Mucosa of descending colon (tissue), 3 donors: ENCODE data around the gene ZNF462. TPM values are rescaled to one million over a fixed set of nuclear protein-coding genes. Genes with fewer than 3 reads are reported as not detected.
"Not testable (repeated sequence)": the region's sequence is repeated elsewhere in the genome, so short reads cannot be mapped to it uniquely, and the experiment has no call there.

Source experiments
- ATAC-seq: fragments of 200-7000 bp; cut with Tn5 transposase; one replicate; pipeline ENCODE4 v1.9.1; 2020; ENCODE audit warnings: mild to moderate bottlenecking, moderate library complexity
- DNase-seq, 3 donors: peaks; one replicate each; pipeline ENCODE4 v3.0.0-alpha.2; 2020
- H3K36me3 ChIP-seq: fragments of 200-600 bp; one replicate; pipeline ENCODE4 v1.8.0; 2021; ENCODE audit warnings: low read depth, mild to moderate bottlenecking
- H3K4me1 ChIP-seq: fragments of 200-600 bp; one replicate; pipeline ENCODE4 v1.8.0; 2021; ENCODE audit warnings: low read depth, mild to moderate bottlenecking
- H3K4me3 ChIP-seq: fragments of 200-600 bp; one replicate; pipeline ENCODE4 v1.8.0; 2021; ENCODE audit warnings: mild to moderate bottlenecking
- H3K9me3 ChIP-seq: fragments of 200-600 bp; one replicate; pipeline ENCODE4 v1.8.0; 2021; ENCODE audit warnings: mild to moderate bottlenecking
- intact Hi-C, 2 donors: fragments of 100-400 bp; cut with DNase I in 1 of 2; cut with micrococcal nuclease in 1 of 2; formaldehyde crosslinking; loops; one replicate each; pipeline versions ENCODE4 v1.11.0 to v1.11.1; 2022; cut with DNase I, micrococcal nuclease
- total RNA-seq, 3 donors: library from RNA; stranded (reverse); fragmentation: NEBNext Ultra II Directional in 2 of 3; extraction: Animal tissue kit (Norgen Biotek cat#: 25700) in 2 of 3; gene quantifications; one replicate each; pipeline versions ENCODE4 v1.2.1 to v1.2.4, GENCODE V29; 2021 to 2023
- TF ChIP-seq, protein P1 (sequence below): fragments of 200-600 bp; IDR thresholded peaks from one replicate; pipeline ENCODE4 v1.8.0; 2022; ENCODE audit warnings: antibody characterized with exemption, mild to moderate bottlenecking
- donor health status: DM: no; HTN: no; CAD: no; lungs with moderate emphysema.
- donor health status: DM: no; HTN: no; CAD: no.
- donor health status: DM: no; HTN: yes; CAD: no.

ZNF462 gene
- total RNA-seq, 3 donors from 2014 or later, result 34.8 to 54.7 (median 48.7) TPM

DNA sequence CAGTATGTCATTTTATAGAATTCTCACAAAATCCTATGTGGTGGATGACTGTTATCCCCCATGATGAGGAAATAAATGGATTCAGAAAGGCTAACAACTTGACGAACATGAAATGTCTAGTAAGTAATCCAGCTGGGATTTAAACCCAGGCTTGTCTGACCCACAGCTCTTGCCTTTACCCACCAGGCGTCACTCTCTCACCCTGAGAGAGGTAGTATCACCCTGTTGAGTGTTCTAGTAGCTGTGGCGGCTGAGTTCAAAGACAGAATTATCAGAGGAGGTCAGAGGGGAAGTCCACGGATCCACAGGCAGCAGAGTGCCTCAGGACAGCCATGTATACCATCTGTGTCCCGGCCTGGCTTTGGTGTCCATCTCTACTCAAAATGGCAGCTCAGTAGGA lies 113.8 kb downstream of the ZNF462 start:
- H3K36me3 ChIP-seq, result no peaks in the 10 kb centered on the region
- ATAC-seq, result no peak
- TF ChIP-seq, protein P1, sequence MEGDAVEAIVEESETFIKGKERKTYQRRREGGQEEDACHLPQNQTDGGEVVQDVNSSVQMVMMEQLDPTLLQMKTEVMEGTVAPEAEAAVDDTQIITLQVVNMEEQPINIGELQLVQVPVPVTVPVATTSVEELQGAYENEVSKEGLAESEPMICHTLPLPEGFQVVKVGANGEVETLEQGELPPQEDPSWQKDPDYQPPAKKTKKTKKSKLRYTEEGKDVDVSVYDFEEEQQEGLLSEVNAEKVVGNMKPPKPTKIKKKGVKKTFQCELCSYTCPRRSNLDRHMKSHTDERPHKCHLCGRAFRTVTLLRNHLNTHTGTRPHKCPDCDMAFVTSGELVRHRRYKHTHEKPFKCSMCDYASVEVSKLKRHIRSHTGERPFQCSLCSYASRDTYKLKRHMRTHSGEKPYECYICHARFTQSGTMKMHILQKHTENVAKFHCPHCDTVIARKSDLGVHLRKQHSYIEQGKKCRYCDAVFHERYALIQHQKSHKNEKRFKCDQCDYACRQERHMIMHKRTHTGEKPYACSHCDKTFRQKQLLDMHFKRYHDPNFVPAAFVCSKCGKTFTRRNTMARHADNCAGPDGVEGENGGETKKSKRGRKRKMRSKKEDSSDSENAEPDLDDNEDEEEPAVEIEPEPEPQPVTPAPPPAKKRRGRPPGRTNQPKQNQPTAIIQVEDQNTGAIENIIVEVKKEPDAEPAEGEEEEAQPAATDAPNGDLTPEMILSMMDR, result no peak
- H3K4me1 ChIP-seq, result no peaks in the 10 kb centered on the region
- no peaks in the 10 kb centered on the region for H3K9me3 ChIP-seq
- intact Hi-C loops, result no loop called here
- no peak for DNase-seq
- H3K4me3 ChIP-seq, result no peak overlapping the region

DNA sequence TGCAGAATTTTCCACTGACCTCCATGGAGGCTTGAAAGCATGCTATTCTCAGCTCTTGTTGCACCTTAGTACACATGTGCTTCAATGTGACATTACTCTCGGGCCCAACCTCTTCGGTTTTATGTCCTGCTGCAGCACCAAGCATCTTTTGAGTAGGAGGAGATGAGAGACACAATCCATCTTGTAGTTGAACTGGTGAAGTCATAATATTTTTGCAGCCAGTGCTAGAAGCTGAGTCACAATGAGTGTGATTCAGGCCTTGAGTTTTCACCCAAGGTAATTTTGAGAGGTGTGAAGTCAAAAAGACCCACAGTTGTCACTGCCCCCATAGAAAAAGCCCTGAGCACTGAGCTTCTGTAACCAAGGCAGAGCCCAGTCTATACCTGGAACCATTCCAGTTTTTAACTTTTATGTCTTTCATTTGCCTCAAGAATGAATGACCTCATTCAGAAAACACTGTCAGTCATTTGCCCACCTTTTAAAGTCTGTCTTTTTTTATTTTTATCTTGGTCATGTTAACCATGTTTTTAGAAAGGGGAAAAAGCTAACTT lies 117.7 kb downstream of the ZNF462 start:
- Histone ChIP-seq H3K36me3 (no peaks in the 10 kb centered on the region), H3K9me3 (no peaks in the 10 kb centered on the region), H3K4me3 (no peak overlapping the region), H3K4me1 (no peaks in the 10 kb centered on the region)
- DNase-seq (no peak), ATAC-seq (no peak)
- intact Hi-C loops, result no loop called here
- TF ChIP-seq, protein P1, result no peak

- intact Hi-C loops, result no loop called here
- DNase-seq (no peak), ATAC-seq (no peak)
- Histone ChIP-seq H3K4me1 (no peaks in the 10 kb centered on the region), H3K9me3 (no peaks in the 10 kb centered on the region), H3K36me3 (no peaks in the 10 kb centered on the region), H3K4me3 (no peak overlapping the region)
- TF ChIP-seq, protein P1, result no peak
Observed at GRCh38 chr9:106981396-106982287, 118.7 kb downstream of the ZNF462 start.

- Histone ChIP-seq H3K4me3 (no peak overlapping the region), H3K4me1 (no peaks in the 10 kb centered on the region), H3K36me3 (no peaks in the 10 kb centered on the region), H3K9me3 (no peaks in the 10 kb centered on the region)
- intact Hi-C loops, result no loop called here
- TF ChIP-seq, protein P1, result no peak
- DNase-seq, result no peak
- ATAC-seq, result no peak
Observed at GRCh38 chr9:106982636-106983035, 119.7 kb downstream of the ZNF462 start.

DNA sequence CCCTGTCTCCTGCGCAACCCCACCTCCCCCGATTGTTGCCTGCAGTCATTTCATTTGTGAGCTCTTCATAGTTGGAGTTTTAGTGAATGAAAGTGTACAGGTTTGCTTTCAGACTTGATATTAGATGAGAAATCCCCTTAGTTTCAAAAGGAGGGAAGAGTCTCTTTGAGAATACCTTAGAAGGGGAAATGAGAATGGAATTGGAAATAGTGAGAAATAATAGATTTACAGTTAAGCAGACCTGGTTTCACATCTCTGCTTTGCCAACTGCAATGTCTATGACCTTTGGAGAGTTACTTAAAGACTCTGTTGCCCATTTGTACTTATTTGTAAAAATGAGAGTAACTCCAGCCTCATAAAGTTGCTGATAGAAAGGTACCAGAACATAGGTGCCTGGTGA lies 120.4 kb downstream of the ZNF462 start:
- ATAC-seq, result no peak
- intact Hi-C loops, result no loop called here
- Histone ChIP-seq H3K4me1 (no peaks in the 10 kb centered on the region), H3K9me3 (no peaks in the 10 kb centered on the region), H3K4me3 (no peak overlapping the region), H3K36me3 (no peaks in the 10 kb centered on the region)
- TF ChIP-seq, protein P1, result no peak
- no peak for DNase-seq

GRCh38 chr9:106989904-106990303 lies 126.9 kb downstream of the ZNF462 start:
- intact Hi-C loops, H3K9me3 ChIP-seq, H3K4me3 ChIP-seq, H3K4me1 ChIP-seq, ATAC-seq, H3K36me3 ChIP-seq, DNase-seq: not testable (repeated sequence)
